Liver (tissue), 9 donors: ENCODE measurements around the gene CACYBP. TPM values are rescaled to one million over a fixed set of nuclear protein-coding genes. Genes with fewer than 3 reads are reported as not detected.
A peak's percentile ranks its signal among the peaks of the same experiment; 100 is the strongest.

Experiments used
- DNase-seq: peaks from one replicate; pipeline ENCODE4 v3.0.0-alpha.2; 2017; ENCODE audit warnings: low spot score
- H3K27ac ChIP-seq, 2 donors: one replicate each; pipeline ENCODE4 v1.7.0; 2013; ENCODE audit warnings: inconsistent platforms in 2 of 2, low read length in 2 of 2, control low read depth in 1 of 2, low read depth in 1 of 2, mild to moderate bottlenecking in 1 of 2
- H3K27me3 ChIP-seq, 4 donors: one replicate each; pipeline versions ENCODE4 v1.6.1 to v1.7.0; 2013; ENCODE audit warnings: low read length in 3 of 4, inconsistent platforms in 1 of 4, mild to moderate bottlenecking in 1 of 4, moderate library complexity in 1 of 4; ENCODE audit not compliant: control insufficient read depth in 4 of 4, insufficient read depth in 4 of 4
- H3K36me3 ChIP-seq, 4 donors: one replicate each; pipeline versions ENCODE4 v1.6.1 to v1.7.0; 2013; ENCODE audit warnings: low read length in 3 of 4, mild to moderate bottlenecking in 3 of 4, low read depth in 1 of 4, moderate library complexity in 1 of 4; ENCODE audit not compliant: control insufficient read depth in 4 of 4, insufficient read depth in 3 of 4
- H3K4me1 ChIP-seq, 4 donors: one replicate each; pipeline versions ENCODE4 v1.6.1 to v1.7.0; 2013; ENCODE audit warnings: low read length in 3 of 4, mild to moderate bottlenecking in 3 of 4, moderate library complexity in 1 of 4; ENCODE audit not compliant: control insufficient read depth in 4 of 4, insufficient read depth in 4 of 4
- H3K4me3 ChIP-seq, 3 donors: one replicate each; pipeline versions ENCODE4 v1.6.1 to v1.7.0; 2013; ENCODE audit warnings: low read length in 3 of 3, control low read depth in 1 of 3, low read depth in 1 of 3, mild to moderate bottlenecking in 1 of 3
- H3K9ac ChIP-seq, 2 donors: one replicate each; pipeline ENCODE4 v1.7.0; 2013; ENCODE audit warnings: low read length in 2 of 2, mild to moderate bottlenecking in 2 of 2, moderate library complexity in 2 of 2, control low read depth in 1 of 2, low read depth in 1 of 2
- H3K9me3 ChIP-seq, 4 donors: one replicate each; pipeline versions ENCODE4 v1.6.1 to v1.7.0; 2013; ENCODE audit warnings: low read length in 3 of 4; ENCODE audit not compliant: control insufficient read depth in 4 of 4
- FOXA1 ChIP-seq: IDR thresholded peaks from 2 replicates; pipeline ENCODE4 v1.6.1; 2016; ENCODE audit warnings: antibody characterized with exemption
- FOXA2 ChIP-seq: IDR thresholded peaks from 2 replicates; pipeline ENCODE4 v1.6.1; 2016; ENCODE audit warnings: antibody characterized with exemption
- RAD21 ChIP-seq, 2 donors: IDR thresholded peaks; 2 replicates each; pipeline ENCODE4 v1.6.1; 2016; ENCODE audit warnings: antibody characterized with exemption in 2 of 2, mild to moderate bottlenecking in 2 of 2
- REST ChIP-seq: IDR thresholded peaks from 2 replicates; pipeline ENCODE4 v1.6.1; 2016; ENCODE audit warnings: antibody characterized with exemption, mild to moderate bottlenecking
- SP1 ChIP-seq: IDR thresholded peaks from 2 replicates; pipeline ENCODE4 v1.6.1; 2018; ENCODE audit warnings: antibody characterized with exemption, mild to moderate bottlenecking
- TAF1 ChIP-seq: conservative IDR thresholded peaks from 2 replicates; pipeline ENCODE4 v1.6.1; 2016; ENCODE audit warnings: antibody characterized with exemption, mild to moderate bottlenecking
- ZBTB33 ChIP-seq: IDR thresholded peaks from 2 replicates; pipeline ENCODE4 v1.6.1; 2016; ENCODE audit warnings: antibody characterized with exemption
- WGBS: extraction: QIAGEN DNeasy Blood & Tissue Kit; methylation state at CpG from one replicate; pipeline ENCODE4 v1.1.7; 2013; 5-methylcytosine and 5-hydroxymethylcytosine counted together
- polyA plus RNA-seq, 2 donors: library from polyadenylated mRNA; stranded (reverse) in 1 of 2; unstranded in 1 of 2; fragments of 200-250 nt in 1 of 2; fragments of >200 nt in 1 of 2; fragmentation: Nextera tagmentation in 1 of 2; extraction: Ambion mirVana in 1 of 2; gene quantifications; one replicate each; pipeline versions ENCODE4 v1.2.1 to v1.2.3, GENCODE V29; 2013 to 2015
- total RNA-seq, 2 donors: library from RNA; depleted of rRNA; stranded (reverse); fragments of >200 nt; gene quantifications; one replicate each; pipeline ENCODE4 v1.2.3, GENCODE V29; 2014
- donor health status: healthy.
- donor health status: healthy.
- donor health status: healthy.
- donor health status: healthy.
- donor health status: healthy.

Gene CACYBP
- total and polyA plus RNA-seq, 4 donors: 26.4 to 81.2 (median 36.6) TPM

GRCh38 chr1:174964261-174964971 lies 35.3 kb upstream of the CACYBP start:
- H3K27ac ChIP-seq: peak overlapping the region; percentile 35 to 54
- no peak for DNase-seq
- H3K9me3 ChIP-seq: no peaks in the 10 kb centered on the region
- no peaks in the 10 kb centered on the region for H3K36me3 ChIP-seq
- H3K4me3 ChIP-seq: no peak overlapping the region
- H3K4me1 ChIP-seq: peaks cover 6 to 21% (median 17%) of the 10 kb centered on the region in 4 donors
- H3K9ac ChIP-seq: peak overlapping the region in 1 of 2 donors; percentile 18
- H3K27me3 ChIP-seq: no peaks in the 10 kb centered on the region
- WGBS: 56% methylated on average over 6 of the region's 6 CpGs
- TF ChIP-seq ZBTB33: no peak
- TF ChIP-seq FOXA1: no peak
- TF ChIP-seq TAF1: no peak
- TF ChIP-seq SP1: peak; percentile 6
- no peak for TF ChIP-seq RAD21 (IDR thresholded peaks at IDR 0.05)

GRCh38 chr1:174964972-174965361 lies 34.8 kb upstream of the CACYBP start:
- H3K9ac ChIP-seq: peak overlapping the region; percentile 18 to 63
- no peaks in the 10 kb centered on the region for H3K9me3 ChIP-seq
- H3K4me3 ChIP-seq: peak overlapping the region in 1 of 3 donors; percentile 13
- peak overlapping the region; percentile 54 to 61 for H3K27ac ChIP-seq
- no peaks in the 10 kb centered on the region for H3K27me3 ChIP-seq
- H3K4me1 ChIP-seq: peaks cover 6 to 21% (median 17%) of the 10 kb centered on the region in 4 donors
- TF ChIP-seq RAD21 (IDR thresholded peaks at IDR 0.05) (peak; percentile 15 to 16), FOXA2 (peak; percentile 11), SP1 (no peak)
- DNase-seq: no peak
- peaks cover 0 to 2% (median 0%) of the 10 kb centered on the region in 4 donors for H3K36me3 ChIP-seq
- WGBS: 20% methylated on average over 1 of the region's 1 CpG

- TF ChIP-seq REST: no peak
- peak; percentile 36 for TF ChIP-seq TAF1
- peak overlapping the region; percentile 18 to 63 for H3K9ac ChIP-seq
- peak overlapping the region; percentile 54 to 61 for H3K27ac ChIP-seq
- H3K9me3 ChIP-seq: no peaks in the 10 kb centered on the region
- H3K27me3 ChIP-seq: no peaks in the 10 kb centered on the region
- peak overlapping the region in 1 of 3 donors; percentile 13 for H3K4me3 ChIP-seq
- H3K4me1 ChIP-seq: peaks cover 6 to 21% (median 17%) of the 10 kb centered on the region in 4 donors
- H3K36me3 ChIP-seq: peaks cover 0 to 3% (median 0%) of the 10 kb centered on the region in 4 donors
- WGBS: 47% methylated on average over 3 of the region's 3 CpGs
- peak; percentile 44 for DNase-seq
Observed at GRCh38 chr1:174965362-174966007, 34.3 kb upstream of the CACYBP start.
